Stimulated activated CD8-positive, alpha-beta memory T cell treated with anti-CD3 and anti-CD28 coated beads, Interleukin-15, amount 100 ng/mL, for 24 hours (primary cell): ENCODE results near the gene GPA33.

Experiments used
- DNase-seq: peaks from one replicate; pipeline ENCODE4 v3.0.0-alpha.2; 2020; ENCODE audit warnings: low read depth

Gene GPA33

GRCh38 chr1:167117225-167117624 is 27.0 kb upstream of the GPA33 start:
- DNase-seq, result no peak

GRCh38 chr1:167116174-167116573 is 26.0 kb upstream of the GPA33 start:
- DNase-seq, result no peak

GRCh38 chr1:167115655-167116054 is 25.5 kb upstream of the GPA33 start:
- no peak for DNase-seq

GRCh38 chr1:167114725-167115124 is 24.5 kb upstream of the GPA33 start:
- no peak for DNase-seq

GRCh38 chr1:167111868-167112709 is 21.9 kb upstream of the GPA33 start:
- DNase-seq, result no peak

GRCh38 chr1:167110586-167110985 is 20.4 kb upstream of the GPA33 start:
- DNase-seq, result no peak

GRCh38 chr1:167109125-167109524 is 18.9 kb upstream of the GPA33 start:
- DNase-seq, result no peak

GRCh38 chr1:167107456-167107855 is 17.3 kb upstream of the GPA33 start:
- no peak for DNase-seq

GRCh38 chr1:167106119-167106461 is 15.9 kb upstream of the GPA33 start:
- DNase-seq, result no peak

GRCh38 chr1:167105271-167106118 is 15.3 kb upstream of the GPA33 start:
- DNase-seq, result no peak

GRCh38 chr1:167104256-167104633 is 14.1 kb upstream of the GPA33 start:
- DNase-seq, result no peak

- no peak for DNase-seq
These were observed 12.9 kb upstream of the GPA33 start for GRCh38 chr1:167102906-167103573.

- no peak for DNase-seq
These were observed 11.6 kb upstream of the GPA33 start for GRCh38 chr1:167101754-167102153.

- no peak for DNase-seq
These were observed 10.6 kb upstream of the GPA33 start for GRCh38 chr1:167100730-167101129.

GRCh38 chr1:167099851-167100250 is 9.7 kb upstream of the GPA33 start:
- no peak for DNase-seq

GRCh38 chr1:167095368-167095767 is 5.2 kb upstream of the GPA33 start:
- DNase-seq, result no peak

- no peak for DNase-seq
These were observed 4.5 kb upstream of the GPA33 start for GRCh38 chr1:167094690-167095089.

GRCh38 chr1:167093846-167094516 is 3.8 kb upstream of the GPA33 start, which contains the start of gene STYXL2:
TSS of gene STYXL2 (plus strand) at chr1:167094075. CDS start at chr1:167094850, 775 bp downstream.
- DNase-seq, result no peak

- DNase-seq, result no peak
These were observed 2.5 kb upstream of the GPA33 start for GRCh38 chr1:167092653-167093052.

- no peak for DNase-seq
These were observed 251 bp downstream of the GPA33 start for GRCh38 chr1:167089939-167090313.

- no peak for DNase-seq
These were observed 1.3 kb downstream of the GPA33 start for GRCh38 chr1:167088746-167089417.

GRCh38 chr1:167086768-167087167 is 3.4 kb downstream of the GPA33 start:
- DNase-seq, result no peak
